Femur (tissue), 1 donor: ENCODE data around the gene ADAMTS12.

Experiments
- DNase-seq: peaks from one replicate; pipeline ENCODE4 v3.0.0-alpha.2; 2017

ADAMTS12 gene

GRCh38 chr5:33795496-33795895 is 96.3 kb downstream of the ADAMTS12 start:
- no peak for DNase-seq

GRCh38 chr5:33794550-33795181 is 97.1 kb downstream of the ADAMTS12 start:
- no peak for DNase-seq

GRCh38 chr5:33793836-33794549 is 97.8 kb downstream of the ADAMTS12 start:
- no peak for DNase-seq

- no peak for DNase-seq
These were observed 98.5 kb downstream of the ADAMTS12 start for GRCh38 chr5:33793276-33793675.

DNA sequence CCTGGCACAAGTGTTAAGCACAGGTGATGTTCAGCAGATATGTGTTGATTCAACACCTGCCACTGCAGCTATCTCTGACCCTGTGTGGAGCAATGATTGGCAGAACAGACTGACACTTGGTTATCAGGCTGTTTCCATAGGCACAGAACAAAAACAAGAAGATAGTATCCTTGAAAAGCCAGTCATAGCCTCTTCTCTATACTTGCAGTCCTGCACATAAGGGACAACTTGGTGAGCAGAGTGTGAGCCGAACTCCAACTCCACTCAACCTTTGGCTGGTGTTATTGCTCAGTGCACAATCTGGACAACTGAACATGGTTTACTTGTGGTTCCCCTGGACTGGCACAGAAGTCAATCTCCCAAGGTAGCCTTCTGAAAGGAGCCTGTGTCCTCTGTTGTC is 99.2 kb downstream of the ADAMTS12 start:
- DNase-seq, result no peak

DNA sequence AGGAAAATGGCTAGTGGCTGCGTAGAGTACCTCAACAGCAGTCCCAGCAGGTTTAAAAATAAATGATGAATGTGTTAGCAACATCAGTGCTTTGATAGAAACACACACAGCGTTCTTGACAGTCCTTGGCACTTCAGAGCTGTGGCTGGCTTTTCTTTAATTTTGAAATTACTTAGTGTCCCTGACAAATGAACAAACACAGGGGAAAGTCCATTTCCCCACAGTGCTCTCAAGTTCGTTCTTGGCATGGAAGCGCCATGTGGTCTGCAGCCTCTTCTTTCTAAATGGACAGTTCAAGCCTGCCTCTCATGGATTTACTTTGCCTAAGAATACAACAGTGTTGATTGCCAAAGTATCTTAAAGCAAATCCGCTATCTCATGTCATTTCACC is 102.2 kb downstream of the ADAMTS12 start:
- DNase-seq, result no peak

DNA sequence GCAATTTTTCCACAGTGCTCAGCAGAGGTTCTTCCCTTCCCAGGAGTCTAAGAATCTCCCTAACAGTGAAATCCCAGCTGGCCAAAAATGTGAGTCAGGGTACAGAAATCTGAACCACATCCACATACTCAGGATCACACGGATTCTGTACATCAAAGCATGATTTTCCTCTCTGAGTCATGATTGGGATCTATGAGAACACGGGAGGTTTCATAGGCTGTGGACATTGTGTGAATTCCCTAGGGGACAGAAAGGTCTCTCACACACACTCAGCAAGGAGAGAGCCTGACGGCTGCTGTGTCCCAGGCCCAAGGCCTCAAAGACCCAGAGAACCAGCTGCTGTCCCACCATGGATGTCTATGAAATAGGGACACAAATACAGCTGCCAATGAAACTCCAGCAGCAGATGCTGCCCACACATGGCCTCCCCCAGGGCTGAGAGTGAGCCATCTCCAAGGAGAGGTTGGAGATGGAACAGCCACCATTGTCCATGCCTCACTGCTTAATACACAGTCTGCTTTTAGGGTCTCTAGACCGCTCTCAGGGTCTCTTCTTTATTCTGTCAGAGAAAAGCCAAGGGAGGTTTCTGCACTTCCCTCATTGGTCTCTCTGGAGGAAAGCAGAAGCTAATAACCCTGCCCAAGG is 102.7 kb downstream of the ADAMTS12 start:
- no peak for DNase-seq

DNA sequence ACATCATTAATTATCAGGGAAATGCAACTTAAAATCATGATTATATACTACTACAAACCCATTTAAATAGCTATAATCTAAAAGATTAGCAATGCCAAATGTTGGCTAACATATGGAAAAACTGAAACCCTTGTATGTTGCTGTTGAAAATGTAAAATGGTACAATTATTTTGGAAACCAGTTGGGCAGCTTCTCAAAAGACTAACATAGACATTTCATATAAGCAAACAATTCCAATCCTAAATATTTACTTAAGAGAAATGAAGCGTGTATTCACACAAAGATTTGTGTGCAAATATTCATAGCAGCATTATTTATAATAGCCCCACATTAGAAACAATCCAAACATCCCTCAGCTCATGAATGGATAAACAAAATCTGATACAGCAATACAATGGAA is 106.2 kb downstream of the ADAMTS12 start:
- DNase-seq, result no peak

DNA sequence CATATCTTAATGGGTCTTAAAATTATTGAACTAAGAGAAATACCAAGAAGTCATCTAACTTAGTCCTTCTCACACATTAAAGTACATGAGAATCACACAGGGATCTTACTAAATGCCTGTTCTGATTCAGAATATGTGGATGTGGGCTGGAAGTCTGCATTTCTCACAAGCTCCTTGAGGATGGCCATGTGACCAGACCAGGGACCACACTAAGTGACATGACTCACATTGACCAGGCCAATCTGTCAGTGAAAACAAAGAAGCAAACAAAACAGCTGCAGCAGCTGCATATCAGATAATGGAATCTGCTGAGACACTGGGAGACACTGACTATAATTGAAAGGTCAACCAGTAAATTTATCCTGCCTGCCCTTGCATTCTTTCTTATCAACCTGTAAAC is 110.5 kb downstream of the ADAMTS12 start:
- no peak for DNase-seq

DNA sequence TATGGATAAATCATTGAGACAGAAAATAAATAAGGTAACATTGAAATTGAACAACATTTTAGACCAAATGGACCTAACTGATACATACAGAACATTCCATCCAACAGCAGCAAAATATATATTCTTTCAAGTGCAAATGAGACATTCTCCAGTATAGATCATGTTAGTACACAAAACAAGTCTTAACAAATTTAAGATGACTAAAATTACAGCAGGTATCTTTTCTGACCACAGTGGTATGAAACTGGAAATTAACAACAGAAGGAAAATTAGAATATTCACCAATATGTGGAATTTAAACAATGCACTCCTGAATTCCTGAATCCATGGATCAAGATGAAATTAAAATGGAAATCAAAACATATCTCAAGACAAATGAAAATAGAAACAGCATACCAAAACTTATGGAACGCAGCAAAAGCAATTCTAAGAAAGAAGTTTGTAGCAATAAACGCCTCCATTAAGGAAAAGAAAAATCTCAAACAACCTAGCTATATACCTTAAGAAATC is 115.6 kb downstream of the ADAMTS12 start:
- no peak for DNase-seq

- no peak for DNase-seq
These were observed 117.4 kb downstream of the ADAMTS12 start for GRCh38 chr5:33774341-33774740.

DNA sequence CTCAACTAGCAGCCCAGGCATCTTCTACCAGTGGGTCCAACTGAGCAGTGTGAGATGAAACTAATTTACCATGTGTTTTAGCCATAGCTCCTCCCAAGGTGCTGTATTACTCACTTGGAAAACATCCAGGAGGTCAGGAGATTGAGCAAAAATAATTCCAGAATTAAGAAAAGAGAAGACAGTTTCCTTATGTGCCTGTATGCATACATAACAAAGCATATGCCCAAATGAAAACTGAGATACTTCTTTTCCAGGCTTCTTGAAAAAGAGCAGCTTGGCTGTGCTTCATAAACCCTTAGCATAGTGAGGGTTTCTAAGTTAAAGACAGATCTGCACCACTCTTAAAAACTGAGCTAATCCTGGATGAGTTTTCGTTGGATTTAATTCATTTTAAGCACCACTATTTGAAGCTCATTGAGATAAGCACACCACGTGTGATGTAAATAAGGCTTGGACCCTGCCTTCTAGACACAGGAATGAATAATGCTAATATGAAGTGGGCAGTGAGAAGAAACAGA is 119.4 kb downstream of the ADAMTS12 start:
- DNase-seq, result no peak

GRCh38 chr5:33769968-33770367 is 121.8 kb downstream of the ADAMTS12 start:
- no peak for DNase-seq

DNA sequence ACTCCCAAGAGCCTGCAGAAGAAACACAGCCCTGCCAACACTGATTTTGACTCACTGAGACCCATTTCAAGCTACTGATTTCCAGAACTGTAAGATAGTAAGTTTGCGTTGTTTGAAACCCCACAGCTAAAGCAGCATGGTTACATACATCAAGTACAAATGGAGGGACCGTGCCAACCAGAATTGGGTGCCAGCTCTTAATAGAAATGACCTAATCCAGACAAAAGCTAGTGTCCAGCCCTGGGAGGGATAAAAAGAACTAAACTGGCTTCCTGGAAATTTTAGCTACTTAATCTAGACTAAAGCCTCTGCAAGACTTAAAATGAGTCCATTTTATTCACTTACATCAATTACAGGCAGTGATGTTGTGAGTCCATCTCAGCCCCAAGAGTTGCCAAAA is 122.6 kb downstream of the ADAMTS12 start:
- no peak for DNase-seq

- DNase-seq, result no peak
These were observed 125.8 kb downstream of the ADAMTS12 start for GRCh38 chr5:33766023-33766422.

DNA sequence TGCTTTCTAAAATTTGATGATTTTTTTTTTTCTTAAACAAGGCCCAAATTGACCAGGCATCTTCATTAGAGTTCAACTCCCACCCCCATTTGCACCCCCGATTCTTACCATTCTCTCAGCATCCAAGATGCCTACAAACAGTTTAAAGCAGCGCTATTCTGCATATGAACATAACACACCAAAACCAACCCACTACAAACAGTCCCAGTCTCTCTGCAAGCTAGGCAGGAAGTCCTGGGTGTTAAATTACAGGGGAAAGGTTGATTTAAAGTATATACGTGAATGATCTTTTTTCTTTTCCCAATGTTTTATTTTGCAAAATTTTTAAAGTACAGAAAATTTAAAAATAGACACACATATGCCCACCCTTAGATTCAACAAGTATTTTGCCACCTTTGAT is 127.0 kb downstream of the ADAMTS12 start:
- DNase-seq, result no peak

- DNase-seq, result no peak
These were observed 128.4 kb downstream of the ADAMTS12 start for GRCh38 chr5:33763435-33763834.

DNA sequence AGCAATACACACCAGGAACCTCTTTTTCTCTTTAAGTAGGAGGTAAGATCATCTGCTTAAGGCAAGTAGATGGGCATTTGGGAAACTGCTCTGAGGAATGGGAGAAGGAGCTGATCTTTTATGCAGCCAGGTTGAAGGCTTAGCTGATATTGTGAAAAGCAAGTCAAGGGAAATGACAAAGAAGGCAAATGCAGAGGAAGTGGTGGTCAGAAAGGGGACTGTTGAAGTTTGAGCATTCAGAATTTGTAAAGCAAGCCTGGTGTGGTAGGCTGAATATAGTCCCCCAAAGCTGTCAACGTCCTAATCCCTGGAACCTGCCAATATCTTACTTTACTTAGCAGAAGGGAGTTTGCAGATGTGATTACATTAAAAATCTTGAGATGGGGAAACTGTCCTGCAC is 128.9 kb downstream of the ADAMTS12 start:
- DNase-seq, result no peak

GRCh38 chr5:33761139-33761538 is 130.7 kb downstream of the ADAMTS12 start:
- DNase-seq, result no peak

GRCh38 chr5:33758737-33759136 is 133.1 kb downstream of the ADAMTS12 start:
- no peak for DNase-seq

DNA sequence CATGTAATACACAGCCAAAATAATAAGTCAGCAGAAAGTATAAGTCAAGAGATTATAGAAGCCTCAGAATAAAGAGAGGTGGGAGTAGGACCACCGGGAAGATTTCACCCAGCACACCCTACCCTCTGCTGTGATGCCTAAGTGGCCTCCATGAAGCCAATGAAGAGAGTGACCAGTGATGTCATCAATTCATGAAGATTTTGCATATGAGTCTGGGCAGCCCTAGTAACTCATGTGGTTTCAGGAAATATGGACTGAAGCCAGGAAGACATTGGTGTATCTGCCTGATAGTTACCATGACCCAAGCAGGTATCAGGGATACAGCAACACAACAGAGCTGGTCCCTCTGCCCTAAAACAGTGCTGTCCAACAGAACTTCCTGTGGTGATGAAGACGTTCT is 135.3 kb downstream of the ADAMTS12 start:
- DNase-seq, result no peak

DNA sequence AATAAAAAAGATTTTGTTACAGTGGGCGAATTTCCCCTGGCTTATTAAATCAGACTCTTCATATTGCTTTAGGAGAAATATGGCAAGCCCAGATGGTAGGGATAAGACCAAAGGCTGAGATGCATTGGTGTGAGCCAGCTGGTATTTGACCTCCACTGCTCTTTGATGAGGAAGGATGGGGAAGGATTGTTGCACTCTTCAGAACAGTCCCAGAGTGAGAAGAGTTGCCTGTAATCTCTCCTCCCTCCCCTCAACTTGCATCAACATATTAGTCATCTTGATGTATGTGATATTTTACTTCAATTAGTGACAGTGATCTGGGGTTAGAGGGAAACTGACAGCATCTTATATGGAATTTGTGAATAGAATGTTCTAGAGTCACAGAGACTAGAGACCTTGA is 136.6 kb downstream of the ADAMTS12 start:
- DNase-seq, result no peak

DNA sequence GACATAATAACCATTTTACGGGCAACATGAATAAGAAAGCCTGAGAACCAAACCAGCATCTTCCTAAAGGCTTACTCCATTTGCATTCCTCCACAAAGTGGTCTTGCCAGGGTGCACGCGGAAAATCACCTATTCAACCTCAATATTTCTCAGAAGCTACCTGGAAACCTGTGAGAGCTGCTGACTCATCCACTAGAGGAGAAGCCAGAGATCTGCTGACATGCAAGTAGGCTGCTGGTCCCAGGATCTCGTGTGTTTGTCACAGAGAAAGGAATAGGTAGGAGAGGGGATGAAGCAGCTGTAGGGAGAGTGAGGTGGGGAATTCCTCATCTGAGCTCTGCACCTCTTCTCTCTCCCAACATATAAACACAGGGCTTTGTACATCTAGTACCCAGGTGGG is 138.1 kb downstream of the ADAMTS12 start:
- no peak for DNase-seq

DNA sequence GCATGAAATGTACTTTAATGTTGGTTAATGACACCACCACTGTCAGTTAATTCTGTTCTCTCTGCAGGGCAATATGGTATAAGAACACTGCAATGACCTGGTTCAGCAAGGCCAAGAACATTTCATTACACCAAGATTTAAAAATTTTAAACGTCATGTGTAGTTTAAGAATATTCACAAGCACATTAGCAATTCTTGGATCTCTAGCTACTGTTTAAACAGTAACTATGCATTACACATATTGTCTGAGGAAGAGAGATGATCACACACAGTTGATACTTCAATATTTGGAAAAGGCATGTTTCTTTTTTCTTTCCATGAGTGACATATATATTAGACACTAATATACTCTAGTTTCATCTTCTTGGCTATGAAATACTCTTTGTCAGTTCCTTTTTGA is 143.0 kb downstream of the ADAMTS12 start:
- no peak for DNase-seq
